Neural cell (in vitro differentiated cells): ENCODE measurements around the gene CD6. TPM values are rescaled to one million over a fixed set of nuclear protein-coding genes. Genes with fewer than 3 reads are reported as not detected.
A peak's percentile ranks its signal among the peaks of the same experiment; 100 is the strongest.

Experiments used
- H2AFZ ChIP-seq: fragments of 200-600, 300-800 bp; sonication (generic), shearing (Covaris generic); 2 replicates; pipeline ENCODE4 v1.6.0; 2014; ENCODE audit warnings: low read depth, mild to moderate bottlenecking, antibody characterized with exemption, low read length, moderate library complexity
- H3F3A ChIP-seq: fragments of 200-600 bp; shearing (Covaris generic); 2 replicates; pipeline ENCODE4 v1.6.1; 2016; ENCODE audit warnings: mild to moderate bottlenecking, moderate library complexity, mixed read lengths, antibody characterized with exemption, low read length; ENCODE audit not compliant: insufficient read depth, poor library complexity, severe bottlenecking
- H3K27ac ChIP-seq: fragments of 200-600, 300-800 bp; sonication (generic), shearing (Covaris generic); 2 replicates; pipeline ENCODE4 v1.5.1; 2014; ENCODE audit warnings: mild to moderate bottlenecking, low read length, moderate library complexity
- H3K27me3 ChIP-seq: fragments of 300-800, 200-600 bp; sonication (generic), shearing (Covaris generic); 2 replicates; pipeline ENCODE4 v1.6.0; 2014; ENCODE audit warnings: mild to moderate bottlenecking, low read depth, low read length, moderate library complexity; ENCODE audit not compliant: insufficient read depth
- H3K36me3 ChIP-seq: fragments of 300-800, 200-600 bp; sonication (generic), shearing (Covaris generic); 2 replicates; pipeline ENCODE4 v1.5.1; 2014; ENCODE audit warnings: mild to moderate bottlenecking, antibody characterized with exemption, low read length, moderate library complexity; ENCODE audit not compliant: insufficient read depth
- H3K4me2 ChIP-seq: fragments of 300-800, 200-600 bp; sonication (generic), shearing (Covaris generic); 2 replicates; pipeline ENCODE4 v1.6.0; 2014; ENCODE audit warnings: mild to moderate bottlenecking, low read length
- H3K4me3 ChIP-seq: fragments of 300-800, 200-600 bp; sonication (generic), shearing (Covaris generic); 2 replicates; pipeline ENCODE4 v1.5.1; 2014; ENCODE audit warnings: mild to moderate bottlenecking, low read length, moderate library complexity
- H3K79me2 ChIP-seq: fragments of 200-600 bp; shearing (Covaris generic); replicated peaks from 2 replicates; pipeline ENCODE4 v1.6.0; 2014; ENCODE audit warnings: mild to moderate bottlenecking, low read length, moderate library complexity; ENCODE audit not compliant: insufficient read depth
- H3K9ac ChIP-seq: fragments of 300-800, 200-600 bp; sonication (generic), shearing (Covaris generic); 2 replicates; pipeline ENCODE4 v1.6.1; 2016; ENCODE audit warnings: mild to moderate bottlenecking, low read length, mixed read lengths
- H3K9me2 ChIP-seq: fragments of 200-600 bp; shearing (Covaris generic); 2 replicates; pipeline ENCODE4 v1.6.1; 2016; ENCODE audit warnings: mild to moderate bottlenecking, low read length, mixed read lengths; ENCODE audit not compliant: insufficient read depth
- H3K9me3 ChIP-seq: fragments of 200-600, 300-800 bp; sonication (generic), shearing (Covaris generic); 2 replicates; pipeline ENCODE4 v1.6.1; 2016; ENCODE audit warnings: mild to moderate bottlenecking, mixed run types, low read length, moderate library complexity, mixed read lengths
- H4K20me1 ChIP-seq: fragments of 200-600 bp; shearing (Covaris generic); 2 replicates; pipeline ENCODE4 v1.6.1; 2016; ENCODE audit warnings: mild to moderate bottlenecking, mixed run types; ENCODE audit not compliant: insufficient read depth
- CTCF ChIP-seq: fragments of 450-650 bp; IDR thresholded peaks from 2 replicates; pipeline ENCODE4 v1.5.1; 2014; ENCODE audit warnings: antibody characterized with exemption, mild to moderate bottlenecking, moderate library complexity; ENCODE audit not compliant: poor library complexity, severe bottlenecking
- EP300 ChIP-seq: fragments of 450-650 bp; conservative IDR thresholded peaks from 2 replicates; pipeline ENCODE4 v1.6.1; 2014; ENCODE audit warnings: antibody characterized with exemption, mild to moderate bottlenecking, moderate library complexity; ENCODE audit not compliant: poor library complexity, severe bottlenecking
- EZH2 ChIP-seq: fragments of 200-600, 300-800 bp; shearing (Covaris generic), sonication (generic); IDR thresholded peaks from 2 replicates; pipeline ENCODE4 v1.6.1; 2014; ENCODE audit warnings: antibody characterized with exemption, low read length, borderline replicate concordance, mild to moderate bottlenecking; ENCODE audit not compliant: insufficient read depth, poor library complexity, severe bottlenecking
- MXI1 ChIP-seq: fragments of 450-650 bp; conservative IDR thresholded peaks from 2 replicates; pipeline ENCODE4 v1.6.1; 2014; ENCODE audit warnings: antibody characterized with exemption, mild to moderate bottlenecking; ENCODE audit not compliant: poor library complexity, severe bottlenecking
- POLR2AphosphoS5 ChIP-seq: IDR thresholded peaks from 2 replicates; pipeline ENCODE4 v1.6.1; 2012
- RAD21 ChIP-seq: fragments of 450-650 bp; conservative IDR thresholded peaks from 2 replicates; pipeline ENCODE4 v1.6.1; 2014; ENCODE audit warnings: antibody characterized with exemption, mild to moderate bottlenecking, moderate library complexity
- REST ChIP-seq: IDR thresholded peaks from 2 replicates; pipeline ENCODE4 v1.6.1; 2012; ENCODE audit warnings: borderline replicate concordance
- SMC3 ChIP-seq: fragments of 450-650 bp; conservative IDR thresholded peaks from 2 replicates; pipeline ENCODE4 v1.6.1; 2014; ENCODE audit warnings: antibody characterized with exemption, mild to moderate bottlenecking, moderate library complexity; ENCODE audit not compliant: poor library complexity
- TAF1 ChIP-seq: IDR thresholded peaks from 2 replicates; pipeline ENCODE4 v1.6.1; 2012; ENCODE audit warnings: low read depth
- polyA plus RNA-seq: library from polyadenylated mRNA; depleted of rRNA; stranded (reverse); fragments of >200 nt; gene quantifications from 2 replicates; pipeline ENCODE4 v1.2.3, GENCODE V29; 2014

The CD6 gene
- polyA plus RNA-seq, 1 donor from 2014 or later, result not detected

GRCh38 chr11:60927061-60927592 is 44.4 kb upstream of the CD6 start:
- H3K27ac ChIP-seq, result no peak overlapping the region
- H2AFZ ChIP-seq, result no peak overlapping the region
- H3K4me2 ChIP-seq, result no peak overlapping the region
- peaks cover 36% of the 10 kb centered on the region for H3K79me2 ChIP-seq
- no peaks in the 10 kb centered on the region for H3K36me3 ChIP-seq
- H3K9me2 ChIP-seq, result no peaks in the 10 kb centered on the region
- H3F3A ChIP-seq, result no peaks in the 10 kb centered on the region
- peak overlapping the region; percentile 82 for H3K4me3 ChIP-seq
- H3K27me3 ChIP-seq, result no peaks in the 10 kb centered on the region
- no peaks in the 10 kb centered on the region for H3K9me3 ChIP-seq
- peaks cover 6% of the 10 kb centered on the region for H4K20me1 ChIP-seq
- no peak for TF ChIP-seq MXI1
- no peak for TF ChIP-seq RAD21
- TF ChIP-seq CTCF, result no peak
- TF ChIP-seq TAF1, result no peak
- no peak for TF ChIP-seq EZH2
- no peak for TF ChIP-seq REST
- TF ChIP-seq EP300, result no peak
- no peak for TF ChIP-seq POLR2AphosphoS5
- TF ChIP-seq SMC3, result no peak
- no peak overlapping the region for H3K9ac ChIP-seq

GRCh38 chr11:60927600-60927999 is 43.9 kb upstream of the CD6 start:
- H3K9me3 ChIP-seq, result no peaks in the 10 kb centered on the region
- H3K4me3 ChIP-seq, result no peak overlapping the region
- peaks cover 36% of the 10 kb centered on the region for H3K79me2 ChIP-seq
- H3K27ac ChIP-seq, result no peak overlapping the region
- H3K27me3 ChIP-seq, result no peaks in the 10 kb centered on the region
- H3K9ac ChIP-seq, result no peak overlapping the region
- H3K4me2 ChIP-seq, result no peak overlapping the region
- TF ChIP-seq EP300 (no peak), RAD21 (no peak), SMC3 (no peak), REST (no peak), EZH2 (no peak), MXI1 (no peak), POLR2AphosphoS5 (no peak), CTCF (no peak), TAF1 (no peak)
- no peaks in the 10 kb centered on the region for H3K36me3 ChIP-seq
- H3K9me2 ChIP-seq, result no peaks in the 10 kb centered on the region
- H4K20me1 ChIP-seq, result peaks cover 6% of the 10 kb centered on the region
- no peaks in the 10 kb centered on the region for H3F3A ChIP-seq
- H2AFZ ChIP-seq, result no peak overlapping the region
